HepG2 (cell line): ENCODE data around the gene CAMK2G. TPM values are rescaled to one million over a fixed set of nuclear protein-coding genes. Genes with fewer than 3 reads are reported as not detected.

Experiments
- ATAC-seq: fragments of 200-7000 bp; cut with Tn5 transposase; 3 replicates; pipeline ENCODE4 v1.9.1; 2020; ENCODE audit warnings: mild to moderate bottlenecking, moderate library complexity
- BruUV-seq: library from RNA; stranded (reverse); fragments of 400-500 nt; replicated peaks from 2 replicates; lab custom pipeline; 2021; lab: Mats Ljungman, UMichigan
- CTCF ChIA-PET: fragments of 300-600 bp; formaldehyde crosslinking; extraction: SDS; loops from one replicate; lab custom pipeline; 2021; ENCODE audit warnings: low total read pairs, inconsistent platforms, low intra/inter-chr PET ratio; lab: Yijun Ruan, JAX
- POLR2A ChIA-PET: fragments of 350-600 bp; sonication (Branson Sonifier 250); formaldehyde crosslinking; loops from one replicate; lab custom pipeline; 2020; ENCODE audit warnings: antibody characterized with exemption, inconsistent platforms; lab: Yijun Ruan, JAX
- DNase-seq: peaks from one replicate; pipeline ENCODE4 v3.0.0-alpha.2; 2015; ENCODE audit warnings: low spot score
- FAIRE-seq: peaks from 3 replicates; lab custom pipeline; 2011; peaks lifted over from hg19 to GRCh38; lab: Jason Lieb, UNC
- H2AFZ ChIP-seq: one replicate; pipeline ENCODE4 v1.6.1; 2011; ENCODE audit warnings: low read length, inconsistent platforms
- H3K27ac ChIP-seq: fragments of 300-600 bp; 3 replicates; pipeline ENCODE4 v1.8.0; 2011; ENCODE audit warnings: mixed run types, mild to moderate bottlenecking, mixed read lengths, low read length, inconsistent platforms; ENCODE audit not compliant: insufficient read depth; ENCODE audit errors: extremely low read length
- H3K27me3 ChIP-seq, 2 experiments: fragments of 200-600 bp in 1 of 2; 2 replicates in 1 of 2; 3 replicates in 1 of 2; pipeline versions ENCODE4 v1.6.0 to v1.8.0; 2011; ENCODE audit warnings: low read length in 2 of 2, mild to moderate bottlenecking in 2 of 2, moderate library complexity in 2 of 2, inconsistent platforms in 1 of 2; ENCODE audit not compliant: insufficient read depth in 2 of 2, control insufficient read depth in 1 of 2
- H3K36me3 ChIP-seq, 2 experiments: fragments of 200-600 bp in 1 of 2; replicated peaks in 1 of 2; 2 replicates in 1 of 2; 3 replicates in 1 of 2; pipeline versions ENCODE4 v1.5.1 to v1.8.0; 2011; ENCODE audit warnings: low read length in 2 of 2, inconsistent platforms in 1 of 2; ENCODE audit not compliant: insufficient read depth in 2 of 2, control insufficient read depth in 1 of 2
- H3K4me1 ChIP-seq: 2 replicates; pipeline ENCODE4 v1.5.1; 2012; ENCODE audit warnings: low read length, inconsistent platforms; ENCODE audit not compliant: insufficient read depth
- H3K4me2 ChIP-seq: 2 replicates; pipeline ENCODE4 v1.6.0; 2011; ENCODE audit warnings: low read depth, low read length, inconsistent platforms
- H3K4me3 ChIP-seq, 3 experiments: fragments of 200-600 bp in 1 of 3; sonication (generic), shearing (Covaris generic) in 1 of 3; replicated peaks in 1 of 3; 2 replicates each; pipeline ENCODE4 v1.5.1; 2011 to 2016; ENCODE audit warnings: low read length in 3 of 3, inconsistent platforms in 2 of 3, low read depth in 2 of 3, mild to moderate bottlenecking in 2 of 3, control low read depth in 1 of 3, mixed read lengths in 1 of 3; ENCODE audit not compliant: insufficient read depth in 1 of 3
- H3K79me2 ChIP-seq: one replicate; pipeline ENCODE4 v1.6.1; 2011; ENCODE audit warnings: low read length, inconsistent platforms; ENCODE audit not compliant: insufficient read depth
- H3K9ac ChIP-seq: 2 replicates; pipeline ENCODE4 v1.6.0; 2011; ENCODE audit warnings: mild to moderate bottlenecking, low read depth, low read length, inconsistent platforms; ENCODE audit not compliant: insufficient read depth
- H3K9me3 ChIP-seq: 2 replicates; pipeline ENCODE4 v1.5.1; 2012; ENCODE audit warnings: mild to moderate bottlenecking, low read length
- H4K20me1 ChIP-seq: 2 replicates; pipeline ENCODE4 v1.6.0; 2011; ENCODE audit warnings: inconsistent platforms, mild to moderate bottlenecking, low read length, moderate library complexity; ENCODE audit not compliant: insufficient read depth
- DPF2 ChIP-seq: sonication (generic); formaldehyde crosslinking; IDR thresholded peaks from 2 replicates; pipeline ENCODE4 v1.4.0; 2020; ENCODE audit warnings: mild to moderate bottlenecking, low read depth, missing genetic modification reagents, borderline replicate concordance
- FUBP1 ChIP-seq: sonication (generic); formaldehyde crosslinking; IDR thresholded peaks from 2 replicates; pipeline ENCODE4 v1.5.1; 2020; ENCODE audit warnings: missing genetic modification reagents, mild to moderate bottlenecking, borderline replicate concordance
- MAF1 ChIP-seq: sonication (generic); formaldehyde crosslinking; IDR thresholded peaks from 2 replicates; pipeline ENCODE4 v1.5.0; 2020; ENCODE audit warnings: missing genetic modification reagents, borderline replicate concordance
- MLXIP ChIP-seq: sonication (generic); formaldehyde crosslinking; IDR thresholded peaks from 2 replicates; pipeline ENCODE4 v1.9.0; 2021; ENCODE audit warnings: missing genetic modification reagents, borderline replicate concordance
- MTF1 ChIP-seq: sonication (generic); formaldehyde crosslinking; IDR thresholded peaks from 2 replicates; pipeline ENCODE4 v1.5.0; 2020; ENCODE audit warnings: missing genetic modification reagents
- NAIF1 ChIP-seq: sonication (generic); formaldehyde crosslinking; IDR thresholded peaks from 2 replicates; pipeline ENCODE4 v1.5.0; 2020; ENCODE audit warnings: mild to moderate bottlenecking, missing genetic modification reagents, borderline replicate concordance
- REST ChIP-seq, 2 experiments: IDR thresholded peaks; 2 replicates each; pipeline ENCODE4 v1.6.1; 2011 to 2012; ENCODE audit warnings: low read length in 2 of 2, borderline replicate concordance in 1 of 2, low read depth in 1 of 2, mild to moderate bottlenecking in 1 of 2, moderate library complexity in 1 of 2
- RNF2 ChIP-seq: fragments of 450-650 bp; conservative IDR thresholded peaks from 2 replicates; pipeline ENCODE4 v1.6.1; 2016; ENCODE audit warnings: low read depth
- YEATS4 ChIP-seq: sonication (generic); formaldehyde crosslinking; IDR thresholded peaks from 2 replicates; pipeline ENCODE4 v1.4.0; 2020; ENCODE audit warnings: missing genetic modification reagents, borderline replicate concordance
- ZKSCAN5 ChIP-seq: sonication (generic); formaldehyde crosslinking; IDR thresholded peaks from 2 replicates; pipeline ENCODE4 v1.5.1; 2020; ENCODE audit warnings: mild to moderate bottlenecking, missing genetic modification reagents
- ZNF704 ChIP-seq: sonication (generic); formaldehyde crosslinking; IDR thresholded peaks from 2 replicates; pipeline ENCODE4 v1.8.1; 2023; ENCODE audit warnings: mild to moderate bottlenecking, inconsistent platforms, moderate library complexity, missing genetic modification reagents, borderline replicate concordance
- ZNF737 ChIP-seq: sonication (generic); formaldehyde crosslinking; IDR thresholded peaks from 2 replicates; pipeline ENCODE4 v1.5.0; 2020; ENCODE audit warnings: missing genetic modification reagents, mild to moderate bottlenecking, borderline replicate concordance
- ZNF841 ChIP-seq: sonication (generic); formaldehyde crosslinking; IDR thresholded peaks from 2 replicates; pipeline ENCODE4 v1.8.1; 2023; ENCODE audit warnings: missing genetic modification reagents, borderline replicate concordance
- WGBS: methylation state at CpG from one replicate; pipeline ENCODE4 v1.1.6; 2017; ENCODE audit warnings: low lambda C conversion rate; 5-methylcytosine and 5-hydroxymethylcytosine counted together
- in situ Hi-C: cut with HindIII; loops from 2 replicates; pipeline ENCODE4 v1.10.0; 2017; ENCODE audit warnings: low pct_unique_long_range_greater_than_20kb; ENCODE audit not compliant: extremely low pct_ligation_motif_present
- intact Hi-C: fragments of 100-400 bp; cut with micrococcal nuclease; formaldehyde crosslinking; loops from one replicate; pipeline ENCODE4 v1.10.0; 2022; ENCODE audit not compliant: unreplicated experiment
- polyA plus RNA-seq, 8 experiments: library from polyadenylated mRNA; depleted of rRNA in 3 of 8; stranded (reverse) in 7 of 8; unstranded in 1 of 8; fragments of >200 nt; fragmentation: Illumina TruSeq in 4 of 8; extraction: Trizol in 4 of 8; gene quantifications; 2 replicates each; pipeline versions ENCODE4 v1.2.1 to v1.2.3, GENCODE V29; 2011 to 2016; ENCODE audit warnings: low read depth in 4 of 8, missing spikeins in 1 of 8, mixed read lengths in 1 of 8; ENCODE audit not compliant: insufficient read depth in 1 of 8
- total RNA-seq, 5 experiments: library from RNA; depleted of rRNA; stranded (reverse); fragments of >200 nt; fragmentation: Illumina TruSeq; extraction: Trizol; gene quantifications; 2 replicates each; pipeline ENCODE4 v1.2.3, GENCODE V29; 2016; ENCODE audit warnings: low read depth in 1 of 5

Gene CAMK2G
- total and polyA plus RNA-seq, 2 of the 13 experiments (the other 11 are each of a cell fraction or from before 2014, with no cell fraction given) = 15.9 to 18.8 TPM

- ATAC-seq = no peak
- Histone ChIP-seq H3K4me3 (no peak overlapping the region), H3K9ac (no peak overlapping the region), H3K27me3 (no peaks in the 10 kb centered on the region; a peak in 1 of 5 replicates), H4K20me1 (0 out of 2 replicates have a peak, but pooled peaks cover 2% of the 10 kb centered on the region), H2AFZ (no peak overlapping the region), H3K4me2 (no peak overlapping the region), H3K79me2 (peaks cover 21% of the 10 kb centered on the region), H3K4me1 (peaks cover 26% of the 10 kb centered on the region), H3K27ac (no peak overlapping the region), H3K36me3 (peaks cover 34 to 62% of the 10 kb centered on the region in 2 experiments), H3K9me3 (no peaks in the 10 kb centered on the region)
- BruUV-seq = no TSS peak
- in situ Hi-C loops (no loop called here), intact Hi-C loops (no loop called here)
- no peak for FAIRE-seq
- DNase-seq = no peak
- 95% methylated on average over 17 of the region's 22 CpGs for WGBS
- ChIA-PET CTCF (no interaction called here), POLR2A (no interaction called here)
- TF ChIP-seq REST (IDR thresholded peaks at IDR 0.05; ENCODE audit: borderline replicate concordance in 1 of 2, low read depth in 1 of 2, low read length in 2 of 2) (no peak), ZNF841 (CRISPR knock-in tag) (no peak), MTF1 (CRISPR knock-in tag) (no peak), MLXIP (no peak), DPF2 (no peak), NAIF1 (CRISPR knock-in tag) (no peak), ZKSCAN5 (no peak), FUBP1 (CRISPR knock-in tag) (no peak), ZNF737 (CRISPR knock-in tag) (no peak), YEATS4 (CRISPR knock-in tag) (no peak), RNF2 (no peak), ZNF704 (no peak), MAF1 (CRISPR knock-in tag) (no peak)
Measured at GRCh38 chr10:73790886-73791625, 83.3 kb downstream of the CAMK2G start.
